HepG2 (cell line): ENCODE results near the gene SYVN1. TPM values are rescaled to one million over a fixed set of nuclear protein-coding genes. Genes with fewer than 3 reads are reported as not detected.
A peak's percentile ranks its signal among the peaks of the same experiment; 100 is the strongest.

ENCODE experiments used
- ARNT2 ChIP-seq: sonication (generic); formaldehyde crosslinking; IDR thresholded peaks from 2 replicates; pipeline ENCODE4 v1.8.0; 2022; ENCODE audit warnings: mild to moderate bottlenecking, low read depth, missing genetic modification reagents, moderate library complexity
- ATAD3A ChIP-seq: sonication (generic); formaldehyde crosslinking; IDR thresholded peaks from 2 replicates; pipeline ENCODE4 v1.4.0; 2020; ENCODE audit warnings: missing genetic modification reagents
- GTF3A ChIP-seq: sonication (generic); formaldehyde crosslinking; conservative IDR thresholded peaks from 2 replicates; pipeline ENCODE4 v1.4.0; 2020; ENCODE audit warnings: mild to moderate bottlenecking, missing genetic modification reagents
- HOXA3 ChIP-seq: sonication (generic); formaldehyde crosslinking; IDR thresholded peaks from 2 replicates; pipeline ENCODE4 v1.5.0; 2020; ENCODE audit warnings: missing genetic modification reagents
- KAT8 ChIP-seq: IDR thresholded peaks from 2 replicates; pipeline ENCODE4 v1.6.1; 2016; ENCODE audit warnings: missing genetic modification reagents, missing compliant biosample characterization
- KDM4B ChIP-seq: sonication (generic); formaldehyde crosslinking; IDR thresholded peaks from 2 replicates; pipeline ENCODE4 v1.4.0; 2020; ENCODE audit warnings: missing genetic modification reagents
- KLF6 ChIP-seq: IDR thresholded peaks from 2 replicates; pipeline ENCODE4 v1.8.0; 2016; ENCODE audit warnings: missing biosample characterization, missing genetic modification reagents
- LCORL ChIP-seq, 2 experiments: fragments of 450-650 bp in 1 of 2; sonication (generic) in 1 of 2; formaldehyde crosslinking in 1 of 2; IDR thresholded peaks; 2 replicates each; pipeline versions ENCODE4 v1.5.0 to v1.6.1; 2017 to 2020; ENCODE audit warnings: antibody characterized with exemption in 1 of 2, missing genetic modification reagents in 1 of 2
- NR3C1 ChIP-seq: sonication (generic); formaldehyde crosslinking; IDR thresholded peaks from 2 replicates; pipeline ENCODE4 v1.4.0; 2020; ENCODE audit warnings: missing genetic modification reagents
- RCOR2 ChIP-seq: IDR thresholded peaks from 2 replicates; pipeline ENCODE4 v1.6.1; 2016; ENCODE audit warnings: missing biosample characterization, missing genetic modification reagents
- SAP130 ChIP-seq: IDR thresholded peaks from 2 replicates; pipeline ENCODE4 v1.6.1; 2016; ENCODE audit warnings: low read depth
- YEATS4 ChIP-seq: sonication (generic); formaldehyde crosslinking; IDR thresholded peaks from 2 replicates; pipeline ENCODE4 v1.4.0; 2020; ENCODE audit warnings: missing genetic modification reagents, borderline replicate concordance
- ZNF234 ChIP-seq: sonication (generic); formaldehyde crosslinking; conservative IDR thresholded peaks from 2 replicates; pipeline ENCODE4 v1.5.1; 2020; ENCODE audit warnings: mild to moderate bottlenecking, missing genetic modification reagents
- ZNF24 ChIP-seq: fragments of 450-650 bp; IDR thresholded peaks from 2 replicates; pipeline ENCODE4 v1.6.1; 2017; ENCODE audit warnings: antibody characterized with exemption, mild to moderate bottlenecking
- ZNF441 ChIP-seq: sonication (generic); formaldehyde crosslinking; IDR thresholded peaks from 2 replicates; pipeline ENCODE4 v1.7.0; 2021; ENCODE audit warnings: missing genetic modification reagents, borderline replicate concordance
- ZNF563 ChIP-seq: sonication (generic); formaldehyde crosslinking; IDR thresholded peaks from 2 replicates; pipeline ENCODE4 v1.8.0; 2022; ENCODE audit warnings: mild to moderate bottlenecking, moderate library complexity, missing genetic modification reagents
- ZNF570 ChIP-seq: sonication (generic); formaldehyde crosslinking; IDR thresholded peaks from 2 replicates; pipeline ENCODE4 v1.4.0; 2020; ENCODE audit warnings: mild to moderate bottlenecking, missing genetic modification reagents, borderline replicate concordance
- ZNF879 ChIP-seq: sonication (generic); formaldehyde crosslinking; IDR thresholded peaks from 2 replicates; pipeline ENCODE4 v1.8.1; 2023; ENCODE audit warnings: missing genetic modification reagents
- ZSCAN9 ChIP-seq: IDR thresholded peaks from 2 replicates; pipeline ENCODE4 v1.6.1; 2016; ENCODE audit warnings: borderline replicate concordance
- polyA plus RNA-seq, 8 experiments: library from polyadenylated mRNA; depleted of rRNA in 3 of 8; stranded (reverse) in 7 of 8; unstranded in 1 of 8; fragments of >200 nt; fragmentation: Illumina TruSeq in 4 of 8; extraction: Trizol in 4 of 8; gene quantifications; 2 replicates each; pipeline versions ENCODE4 v1.2.1 to v1.2.3, GENCODE V29; 2011 to 2016; ENCODE audit warnings: low read depth in 4 of 8, missing spikeins in 1 of 8, mixed read lengths in 1 of 8; ENCODE audit not compliant: insufficient read depth in 1 of 8
- total RNA-seq, 5 experiments: library from RNA; depleted of rRNA; stranded (reverse); fragments of >200 nt; fragmentation: Illumina TruSeq; extraction: Trizol; gene quantifications; 2 replicates each; pipeline ENCODE4 v1.2.3, GENCODE V29; 2016; ENCODE audit warnings: low read depth in 1 of 5
- TF ChIP-seq, protein P1 (sequence below): sonication (generic); formaldehyde crosslinking; IDR thresholded peaks from 2 replicates; pipeline ENCODE4 v1.4.0; 2020; ENCODE audit warnings: mild to moderate bottlenecking, missing genetic modification reagents
- TF ChIP-seq, protein P2 (sequence below): sonication (generic); formaldehyde crosslinking; IDR thresholded peaks from 2 replicates; pipeline ENCODE4 v1.4.0; 2020; ENCODE audit warnings: mild to moderate bottlenecking, missing genetic modification reagents
- TF ChIP-seq, protein P3 (sequence below): sonication (generic); formaldehyde crosslinking; IDR thresholded peaks from 2 replicates; pipeline ENCODE4 v1.4.0; 2020; ENCODE audit warnings: missing genetic modification reagents

Gene SYVN1
- total and polyA plus RNA-seq, 2 of the 13 experiments (the other 11 are each of a cell fraction or from before 2014, with no cell fraction given) = 10.3 to 22.5 TPM

DNA sequence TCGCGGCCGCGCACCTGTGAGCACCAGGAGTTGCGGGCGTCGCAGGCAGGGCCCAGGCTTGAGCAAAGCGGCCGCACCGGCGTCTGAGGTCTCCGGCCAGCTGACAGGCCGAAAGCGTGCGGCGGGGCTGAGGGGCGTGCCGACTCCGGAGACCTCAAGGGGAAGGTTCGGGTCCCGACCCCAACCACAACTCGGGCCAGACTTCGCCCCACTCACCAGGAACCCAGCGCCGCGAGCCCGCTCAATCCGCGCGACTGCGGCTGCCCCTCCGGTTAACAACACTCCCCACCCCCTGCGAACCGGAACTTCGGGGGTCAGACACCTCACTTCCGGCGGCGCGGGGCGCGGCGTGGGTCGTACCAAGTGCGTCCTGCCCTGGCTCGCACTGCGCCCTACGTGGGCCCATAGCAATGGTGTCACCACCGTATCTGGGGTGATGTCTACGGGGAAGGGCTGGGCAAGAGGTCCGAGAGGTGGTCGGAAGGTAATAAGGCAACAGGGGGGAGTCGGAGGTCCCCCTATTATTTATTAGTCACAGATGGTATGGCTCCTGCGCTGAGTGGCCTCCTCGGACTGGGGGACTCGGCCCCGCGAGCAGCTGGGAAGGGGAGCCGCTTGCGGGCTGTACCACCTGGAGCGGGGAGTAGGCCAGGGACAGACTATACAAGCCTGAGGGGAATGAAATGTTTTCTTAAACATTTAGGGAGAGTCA lies at the start of gene SYVN1 (continued):
- TF ChIP-seq, protein P1, sequence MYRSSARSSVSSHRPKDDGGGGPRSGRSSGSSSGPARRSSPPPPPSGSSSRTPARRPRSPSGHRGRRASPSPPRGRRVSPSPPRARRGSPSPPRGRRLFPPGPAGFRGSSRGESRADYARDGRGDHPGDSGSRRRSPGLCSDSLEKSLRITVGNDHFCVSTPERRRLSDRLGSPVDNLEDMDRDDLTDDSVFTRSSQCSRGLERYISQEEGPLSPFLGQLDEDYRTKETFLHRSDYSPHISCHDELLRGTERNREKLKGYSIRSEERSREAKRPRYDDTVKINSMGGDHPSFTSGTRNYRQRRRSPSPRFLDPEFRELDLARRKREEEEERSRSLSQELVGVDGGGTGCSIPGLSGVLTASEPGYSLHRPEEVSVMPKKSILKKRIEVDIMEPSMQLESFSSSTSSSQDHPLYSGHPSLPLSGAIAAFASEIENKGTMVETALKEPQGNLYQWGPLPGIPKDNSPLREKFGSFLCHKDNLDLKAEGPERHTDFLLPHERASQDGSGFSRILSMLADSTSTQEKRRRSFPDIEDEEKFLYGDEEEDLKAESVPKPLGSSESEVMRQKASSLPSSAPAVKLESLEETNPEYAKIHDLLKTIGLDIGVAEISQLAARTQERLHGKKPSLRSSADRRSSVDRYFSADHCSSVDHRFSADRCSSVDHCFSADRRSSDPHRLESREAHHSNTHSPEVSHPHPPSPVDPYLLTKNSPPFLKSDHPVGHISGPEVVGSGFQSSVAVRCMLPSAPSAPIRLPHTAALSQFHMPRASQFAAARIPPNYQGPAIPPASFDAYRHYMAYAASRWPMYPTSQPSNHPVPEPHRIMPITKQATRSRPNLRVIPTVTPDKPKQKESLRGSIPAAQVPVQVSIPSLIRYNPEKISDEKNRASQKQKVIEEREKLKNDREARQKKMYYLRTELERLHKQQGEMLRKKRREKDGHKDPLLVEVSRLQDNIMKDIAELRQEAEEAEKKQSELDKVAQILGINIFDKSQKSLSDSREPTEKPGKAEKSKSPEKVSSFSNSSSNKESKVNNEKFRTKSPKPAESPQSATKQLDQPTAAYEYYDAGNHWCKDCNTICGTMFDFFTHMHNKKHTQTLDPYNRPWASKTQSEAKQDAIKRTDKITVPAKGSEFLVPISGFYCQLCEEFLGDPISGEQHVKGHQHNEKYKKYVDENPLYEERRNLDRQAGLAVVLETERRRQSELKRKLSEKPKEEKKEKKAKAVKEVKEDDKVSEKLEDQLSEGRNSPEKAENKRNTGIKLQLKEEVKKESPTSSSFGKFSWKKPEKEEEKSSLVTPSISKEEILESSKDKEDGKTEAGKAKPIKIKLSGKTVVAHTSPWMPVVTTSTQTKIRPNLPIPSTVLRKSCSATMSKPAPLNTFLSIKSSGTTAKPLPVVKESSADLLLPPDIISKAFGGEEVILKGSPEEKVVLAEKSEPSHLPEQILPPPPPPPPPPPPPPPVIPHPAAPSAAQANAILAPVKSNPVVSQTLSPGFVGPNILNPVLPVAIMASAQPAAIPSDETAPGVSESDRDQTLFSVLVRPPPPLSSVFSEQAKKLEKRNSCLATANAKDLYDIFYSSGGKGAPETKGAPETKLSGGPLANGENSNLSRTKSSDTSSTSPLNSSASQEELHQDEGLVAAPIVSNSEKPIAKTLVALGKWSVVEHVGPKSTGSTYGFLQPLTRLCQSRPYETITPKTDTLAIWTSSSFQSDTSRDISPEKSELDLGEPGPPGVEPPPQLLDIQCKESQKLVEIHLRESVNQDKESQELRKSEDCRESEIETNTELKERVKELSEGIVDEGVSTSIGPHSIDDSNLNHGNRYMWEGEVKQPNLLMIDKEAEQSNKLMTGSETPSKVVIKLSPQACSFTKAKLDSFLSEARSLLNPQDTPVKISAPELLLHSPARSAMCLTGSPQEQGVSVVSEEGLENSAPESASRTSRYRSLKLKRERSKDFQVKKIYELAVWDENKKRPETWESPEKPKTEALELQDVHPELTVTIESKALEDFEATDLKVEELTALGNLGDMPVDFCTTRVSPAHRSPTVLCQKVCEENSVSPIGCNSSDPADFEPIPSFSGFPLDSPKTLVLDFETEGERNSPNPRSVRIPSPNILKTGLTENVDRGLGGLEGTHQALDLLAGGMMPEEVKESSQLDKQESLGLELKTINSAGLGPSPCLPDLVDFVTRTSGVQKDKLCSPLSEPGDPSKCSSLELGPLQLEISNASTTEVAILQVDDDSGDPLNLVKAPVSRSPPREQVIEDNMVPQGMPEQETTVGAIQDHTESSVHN = no peak
- TF ChIP-seq KAT8 (CRISPR knock-in tag) (peak; percentile 87), ZNF24 (peak; percentile 36; the same call in 1 of the 2 replicates), ZNF441 (0 out of 2 replicates have a peak, but pooled peaks have one; percentile 10), SAP130 (CRISPR knock-in tag) (peak; percentile 92), HOXA3 (CRISPR knock-in tag) (peak; percentile 89), KLF6 (CRISPR knock-in tag) (no peak), ZSCAN9 (CRISPR knock-in tag) (no peak), ZNF563 (CRISPR knock-in tag) (no peak; the same call in none of the 2 replicates), GTF3A (no peak), ATAD3A (CRISPR knock-in tag) (no peak), ZNF879 (no peak), ZNF234 (CRISPR knock-in tag) (0 out of 2 replicates have a peak, but pooled peaks have one; percentile 36), ZNF570 (CRISPR knock-in tag) (no peak), RCOR2 (CRISPR knock-in tag) (no peak), YEATS4 (peak; percentile 93), NR3C1 (CRISPR knock-in tag) (no peak), KDM4B (CRISPR knock-in tag) (no peak), ARNT2 (peak; percentile 61; the same call in 1 of the 2 replicates), LCORL (IDR thresholded peaks at IDR 0.05) (no peak), LCORL (CRISPR knock-in tag; IDR thresholded peaks at IDR 0.05) (peak; percentile 51; the same call in 1 of the 2 replicates)
- TF ChIP-seq, protein P2, sequence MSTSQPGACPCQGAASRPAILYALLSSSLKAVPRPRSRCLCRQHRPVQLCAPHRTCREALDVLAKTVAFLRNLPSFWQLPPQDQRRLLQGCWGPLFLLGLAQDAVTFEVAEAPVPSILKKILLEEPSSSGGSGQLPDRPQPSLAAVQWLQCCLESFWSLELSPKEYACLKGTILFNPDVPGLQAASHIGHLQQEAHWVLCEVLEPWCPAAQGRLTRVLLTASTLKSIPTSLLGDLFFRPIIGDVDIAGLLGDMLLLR (CRISPR knock-in tag) = peak; percentile 75; the same call in 1 of the 2 replicates
- TF ChIP-seq, protein P3, sequence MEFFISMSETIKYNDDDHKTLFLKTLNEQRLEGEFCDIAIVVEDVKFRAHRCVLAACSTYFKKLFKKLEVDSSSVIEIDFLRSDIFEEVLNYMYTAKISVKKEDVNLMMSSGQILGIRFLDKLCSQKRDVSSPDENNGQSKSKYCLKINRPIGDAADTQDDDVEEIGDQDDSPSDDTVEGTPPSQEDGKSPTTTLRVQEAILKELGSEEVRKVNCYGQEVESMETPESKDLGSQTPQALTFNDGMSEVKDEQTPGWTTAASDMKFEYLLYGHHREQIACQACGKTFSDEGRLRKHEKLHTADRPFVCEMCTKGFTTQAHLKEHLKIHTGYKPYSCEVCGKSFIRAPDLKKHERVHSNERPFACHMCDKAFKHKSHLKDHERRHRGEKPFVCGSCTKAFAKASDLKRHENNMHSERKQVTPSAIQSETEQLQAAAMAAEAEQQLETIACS (CRISPR knock-in tag) = no peak
